GM19351 (cell line): ENCODE data around the gene LONRF2.

Experiments
- ATAC-seq: cut with Tn5 transposase; IDR thresholded peaks from one replicate; pipeline ENCODE4 v1.9.1; 2021; ENCODE audit warnings: mild to moderate bottlenecking, moderate library complexity; ENCODE audit not compliant: unreplicated experiment

Gene LONRF2

DNA sequence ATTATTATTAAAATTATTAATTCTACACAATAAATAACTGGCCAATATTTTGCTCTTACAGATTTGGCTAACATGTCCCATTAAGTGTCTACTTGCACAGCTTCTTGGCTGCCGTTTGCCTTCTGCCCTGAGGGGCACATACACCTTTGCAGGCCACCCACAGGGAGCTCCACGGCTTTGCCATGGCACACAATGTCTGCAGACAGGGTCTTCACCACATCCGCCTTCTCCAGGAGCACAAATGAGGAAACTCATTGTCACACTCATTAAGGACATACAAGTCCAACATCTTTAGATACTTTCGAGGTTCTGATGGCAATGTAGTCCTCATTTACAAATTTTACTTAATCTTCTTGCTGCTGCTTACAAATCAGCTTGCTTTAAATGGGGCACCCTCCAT lies 45.6 kb downstream of the LONRF2 start:
- ATAC-seq = no peak

DNA sequence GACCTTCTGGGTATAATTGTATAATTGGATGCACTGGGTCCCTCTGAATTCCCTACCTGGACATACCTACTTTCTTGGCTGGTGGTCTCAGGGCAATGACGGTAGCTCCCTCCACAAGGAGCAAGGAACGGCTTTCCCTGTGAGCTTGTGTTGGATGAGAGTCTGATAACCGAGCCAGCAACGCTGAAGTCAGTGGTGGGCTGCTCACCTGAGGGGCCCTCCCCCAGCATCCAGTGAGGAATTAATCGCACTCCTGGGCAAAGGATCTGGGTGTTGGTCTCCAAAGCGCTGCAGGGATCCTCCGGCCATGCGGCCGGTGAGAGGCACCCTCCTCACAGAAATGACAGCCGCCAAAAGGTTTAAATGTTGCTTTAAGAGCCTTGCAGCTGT lies 47.1 kb downstream of the LONRF2 start:
- ATAC-seq = no peak

DNA sequence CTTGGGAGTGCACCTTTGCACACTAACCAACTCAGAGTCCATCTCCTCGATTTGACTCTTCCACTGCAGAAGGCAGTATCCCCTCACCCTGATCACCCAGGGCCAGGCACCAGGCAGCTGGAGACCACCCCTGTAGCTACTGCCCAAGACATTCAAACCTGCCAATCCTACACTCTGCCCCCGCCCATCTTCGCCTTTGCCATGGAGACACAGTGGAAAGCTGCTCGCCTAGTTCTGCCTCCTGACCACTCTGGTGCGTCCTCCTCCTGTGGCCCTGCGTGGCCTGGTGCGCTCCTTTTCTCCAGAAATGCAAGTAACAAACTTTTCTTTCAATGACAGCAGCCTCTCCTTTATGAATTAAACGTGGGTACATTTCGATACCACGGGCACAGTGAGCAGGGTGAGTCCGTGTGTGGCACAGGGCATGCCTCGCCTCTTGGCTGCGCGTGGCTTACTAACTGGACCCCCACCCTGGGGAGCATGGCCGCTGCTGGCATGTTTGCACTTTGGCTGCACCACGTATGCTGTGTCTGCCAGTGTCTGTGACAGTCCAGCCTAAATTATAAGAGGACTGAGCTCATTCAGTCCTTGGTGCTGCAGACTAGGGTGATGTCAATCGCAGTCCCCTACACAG lies 47.6 kb downstream of the LONRF2 start:
- no peak for ATAC-seq

DNA sequence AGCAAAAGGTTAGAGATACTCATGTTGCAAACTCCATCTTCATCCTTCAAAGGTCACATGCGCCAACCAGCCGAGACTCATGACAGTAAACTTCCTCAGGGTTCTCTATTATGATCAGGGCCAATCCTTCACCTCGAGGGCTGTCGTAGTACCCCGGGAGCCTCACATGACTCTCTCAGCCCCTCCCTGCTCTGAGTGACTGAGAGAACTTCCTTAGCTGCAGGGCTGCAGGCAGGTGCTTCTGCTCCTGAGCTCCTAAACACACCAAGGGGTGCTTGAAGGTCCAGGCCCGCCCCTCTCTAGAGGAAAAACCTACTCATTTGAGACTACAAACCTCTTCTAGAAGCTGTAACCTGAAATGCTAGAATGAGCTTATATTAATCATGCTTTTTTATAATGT lies 48.2 kb downstream of the LONRF2 start:
- no peak for ATAC-seq

DNA sequence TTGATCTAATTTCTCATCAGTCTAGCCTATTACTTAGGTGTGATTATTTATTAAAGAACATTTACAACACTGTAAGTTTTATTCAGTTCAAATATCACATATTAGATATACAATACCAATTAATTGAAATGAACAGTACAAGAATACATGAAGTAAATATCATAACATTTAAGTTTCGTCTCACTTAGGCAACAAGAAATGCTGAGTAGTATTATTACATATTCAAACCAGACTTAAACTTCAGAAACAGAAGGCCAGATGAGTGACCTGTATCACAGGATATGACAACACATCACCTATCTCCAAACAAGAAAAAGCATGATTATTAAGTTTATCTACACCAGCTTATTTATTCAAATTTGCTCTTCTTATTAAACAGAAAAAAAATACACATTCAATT lies 48.9 kb downstream of the LONRF2 start:
- no peak for ATAC-seq

DNA sequence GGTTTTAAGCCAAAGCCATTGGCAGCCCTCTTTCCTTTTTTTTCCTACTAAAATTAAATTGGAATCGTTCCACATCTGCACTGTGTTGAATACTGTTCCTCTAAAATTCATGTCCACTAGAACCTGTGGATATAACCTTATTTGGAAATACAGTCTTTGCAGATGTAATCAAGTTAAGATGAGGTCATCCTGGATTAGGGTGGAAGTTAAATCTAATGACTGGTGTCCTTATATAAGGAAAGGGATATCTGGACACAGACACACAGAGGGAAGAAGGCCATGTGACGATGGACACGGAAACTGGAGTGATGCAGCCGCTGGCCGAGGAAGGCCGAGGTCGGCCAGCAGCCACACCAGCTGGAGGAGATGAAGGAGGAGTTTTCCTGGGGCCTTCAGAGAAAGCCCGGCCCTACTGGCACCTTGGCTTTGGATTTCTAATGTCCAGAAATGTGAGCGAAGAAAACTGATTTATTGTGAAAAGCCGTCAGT lies 49.4 kb downstream of the LONRF2 start:
- no peak for ATAC-seq

DNA sequence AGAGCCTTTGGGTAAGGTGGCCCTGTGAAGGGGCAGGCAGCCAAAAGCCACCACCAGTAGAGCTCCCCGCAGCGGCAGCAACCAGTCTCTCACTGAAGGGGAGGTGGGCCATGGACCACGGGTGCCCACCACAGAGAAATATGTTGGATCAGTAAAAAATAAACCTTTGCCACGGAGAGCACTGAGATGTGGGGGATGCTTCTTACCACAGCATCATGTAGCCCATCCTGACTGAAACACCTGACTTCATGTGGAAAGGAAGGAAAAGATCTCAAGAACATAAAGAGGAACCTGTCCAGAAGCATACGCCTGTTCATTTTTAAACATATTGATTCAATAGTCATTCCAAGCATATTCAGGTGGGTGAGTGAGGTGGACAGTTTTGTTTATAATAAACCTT lies 51.1 kb downstream of the LONRF2 start:
- ATAC-seq = no peak

DNA sequence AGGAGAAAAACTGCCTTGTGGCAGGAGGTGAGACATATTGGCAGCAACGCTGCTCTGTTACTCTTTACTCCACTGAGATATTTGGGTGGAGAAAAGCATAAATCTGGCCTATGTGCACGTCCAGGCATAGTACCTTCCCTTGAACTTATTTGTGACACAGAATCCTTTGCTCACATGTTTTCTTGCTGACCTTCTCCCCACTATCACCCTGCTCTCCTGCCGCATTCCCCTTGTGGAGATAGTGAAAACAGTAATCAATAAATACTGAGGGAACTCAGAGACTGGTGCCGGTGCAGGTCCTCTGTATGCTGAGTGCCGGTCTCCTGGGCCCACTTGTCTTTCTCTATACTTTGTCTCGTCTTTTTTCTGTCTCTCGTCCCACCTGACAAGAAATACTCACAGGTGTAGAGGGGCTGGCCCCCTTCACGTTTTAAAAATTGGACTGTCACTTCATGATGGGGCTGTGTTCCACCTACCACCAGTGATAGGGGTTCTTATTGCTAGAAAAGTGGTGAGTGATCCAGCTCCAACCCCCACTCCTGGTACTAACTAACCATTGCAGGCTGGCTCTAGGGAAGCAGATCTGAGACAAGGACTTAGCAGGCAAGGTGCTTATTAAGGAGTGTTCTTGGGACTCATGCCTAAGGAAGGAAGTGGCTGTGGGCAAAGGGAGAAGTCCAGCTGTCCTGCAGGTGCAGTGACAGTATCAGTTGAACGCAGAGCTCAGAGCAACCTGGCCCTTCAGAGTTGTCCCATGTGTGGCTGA lies 51.7 kb downstream of the LONRF2 start:
- no peak for ATAC-seq

DNA sequence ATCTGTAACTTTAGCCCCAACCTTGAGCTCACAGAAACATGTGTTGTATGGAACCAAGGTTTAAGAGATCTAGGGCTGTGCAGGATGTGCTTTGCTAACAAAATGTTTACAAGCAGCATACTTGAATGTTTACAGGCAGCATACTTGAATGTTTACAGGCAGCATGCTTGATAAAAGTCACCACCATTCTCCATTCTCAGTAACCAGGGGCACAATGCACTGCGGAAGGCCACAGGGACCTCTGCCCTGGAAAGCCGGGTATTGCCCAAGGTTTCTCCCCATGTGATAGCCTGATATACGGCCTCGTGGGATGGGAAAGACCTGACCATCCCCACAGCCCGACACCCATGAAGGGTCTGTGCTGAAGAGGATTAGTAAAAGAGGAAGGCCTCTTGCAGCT lies 52.4 kb downstream of the LONRF2 start:
- no peak for ATAC-seq

DNA sequence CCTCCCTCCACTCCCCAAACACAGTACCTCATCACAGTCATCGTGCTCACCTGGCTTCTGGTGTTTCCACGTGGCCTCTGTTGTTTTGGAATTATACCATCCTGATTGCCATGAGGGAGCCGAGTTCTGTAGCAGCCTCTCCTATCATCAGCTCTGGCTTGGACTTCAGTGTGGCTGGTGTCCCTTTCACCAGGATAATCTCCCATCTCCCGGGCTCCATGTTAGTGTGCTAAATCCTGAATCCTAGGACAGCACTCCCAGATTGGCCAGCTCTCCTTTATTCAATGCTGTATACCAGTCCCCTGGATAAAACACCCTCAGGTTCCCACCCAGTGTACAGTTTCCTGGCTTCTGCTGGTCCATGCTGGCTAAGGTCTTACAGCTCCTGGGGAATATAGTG lies 53.3 kb downstream of the LONRF2 start:
- ATAC-seq = no peak

DNA sequence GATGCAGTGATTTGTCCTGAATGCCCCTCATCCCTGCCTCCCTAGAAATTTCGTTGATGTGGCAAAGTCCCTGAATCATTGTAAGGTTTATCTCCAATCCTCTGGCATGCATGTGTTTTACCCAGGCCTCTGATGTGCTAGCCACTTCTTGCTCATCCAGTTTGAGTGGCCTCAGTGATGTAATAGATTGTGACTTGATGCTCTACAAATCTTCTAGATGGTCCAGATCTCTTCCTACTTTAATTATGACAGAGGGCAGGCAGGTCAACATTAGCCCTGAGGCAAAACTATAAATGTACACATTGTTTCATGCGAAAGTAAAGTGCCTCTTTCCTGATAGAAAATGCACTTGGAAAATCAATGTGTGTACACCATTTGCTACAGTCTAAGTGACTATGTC lies 54.5 kb downstream of the LONRF2 start:
- ATAC-seq = no peak

DNA sequence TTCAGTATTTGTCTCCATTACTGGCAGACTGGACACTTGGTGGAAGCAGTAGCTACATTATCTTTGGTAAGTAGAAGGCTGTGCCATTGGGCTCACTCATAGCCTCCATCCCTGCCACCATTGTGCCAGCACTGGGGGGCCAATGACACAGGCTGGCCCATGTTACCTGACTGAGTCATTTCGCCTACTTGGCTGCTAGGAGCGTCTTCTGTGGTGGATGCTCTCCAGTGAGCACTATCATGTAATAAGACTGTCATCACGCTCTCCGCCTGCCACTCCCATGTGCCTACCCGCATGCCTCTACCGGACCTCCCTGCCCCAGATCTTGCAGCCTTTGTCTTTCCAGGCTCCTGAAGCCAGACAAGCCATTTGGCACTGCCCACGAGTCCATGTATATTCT lies 56.2 kb downstream of the LONRF2 start:
- no peak for ATAC-seq

DNA sequence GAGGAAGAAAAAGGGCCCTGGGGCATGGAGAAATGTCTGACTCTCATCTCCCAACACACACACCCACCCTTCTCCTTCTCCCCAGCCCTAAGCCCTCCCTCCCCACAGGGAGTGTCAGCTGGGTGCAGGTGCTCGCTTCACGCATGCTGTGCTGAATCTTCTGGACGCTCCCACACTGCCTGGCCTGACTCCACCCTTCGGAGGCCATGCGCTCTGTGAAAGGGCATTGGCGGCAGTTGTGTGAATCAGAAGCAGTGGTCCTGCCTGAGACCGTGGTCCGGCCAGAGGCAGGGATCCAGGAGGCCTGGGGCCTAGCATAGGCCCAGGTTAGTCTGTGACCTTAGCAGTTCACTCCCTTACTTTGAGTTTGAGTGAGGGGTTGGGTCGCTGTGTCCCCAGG lies 57.1 kb downstream of the LONRF2 start:
- ATAC-seq = no peak

DNA sequence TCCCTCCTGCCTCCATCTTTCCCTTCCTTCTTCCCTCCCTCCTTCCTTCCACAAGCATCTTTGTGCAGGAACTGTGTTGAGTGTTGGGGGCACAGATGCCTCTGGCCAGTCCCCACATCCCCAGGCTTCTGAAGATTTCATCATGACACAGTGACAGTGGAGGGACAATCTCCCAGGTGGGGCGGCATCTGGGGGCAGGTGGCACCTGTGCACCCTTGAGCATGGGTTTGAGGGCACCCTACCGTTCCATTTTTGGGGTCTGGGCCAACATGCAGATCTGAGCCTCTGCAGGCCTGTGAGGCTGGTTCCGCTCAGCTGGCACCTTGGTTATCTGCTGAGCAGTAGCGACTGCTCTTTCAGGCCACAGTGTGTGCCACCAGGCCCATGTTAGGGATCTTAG lies 57.6 kb downstream of the LONRF2 start:
- no peak for ATAC-seq

DNA sequence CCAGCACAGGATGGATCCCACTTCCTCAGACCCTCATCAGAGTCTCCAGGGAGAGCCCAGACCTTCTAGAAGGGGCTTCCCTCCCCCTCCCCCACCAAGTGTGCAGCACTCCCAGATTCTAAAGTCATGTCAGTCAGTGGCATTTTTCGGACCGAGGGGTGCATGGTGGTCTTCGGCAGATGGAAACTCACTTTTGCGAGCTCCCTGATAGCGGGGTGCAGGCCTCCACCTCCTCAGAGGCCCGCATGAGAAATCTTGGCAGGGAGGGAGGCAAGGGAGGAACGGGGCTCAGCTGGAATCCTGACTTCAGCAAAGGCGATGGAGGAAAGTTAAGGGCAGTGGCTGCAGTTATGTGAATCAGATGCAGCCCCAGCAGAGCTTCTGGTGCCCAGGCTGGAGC lies 58.2 kb downstream of the LONRF2 start:
- no peak for ATAC-seq

DNA sequence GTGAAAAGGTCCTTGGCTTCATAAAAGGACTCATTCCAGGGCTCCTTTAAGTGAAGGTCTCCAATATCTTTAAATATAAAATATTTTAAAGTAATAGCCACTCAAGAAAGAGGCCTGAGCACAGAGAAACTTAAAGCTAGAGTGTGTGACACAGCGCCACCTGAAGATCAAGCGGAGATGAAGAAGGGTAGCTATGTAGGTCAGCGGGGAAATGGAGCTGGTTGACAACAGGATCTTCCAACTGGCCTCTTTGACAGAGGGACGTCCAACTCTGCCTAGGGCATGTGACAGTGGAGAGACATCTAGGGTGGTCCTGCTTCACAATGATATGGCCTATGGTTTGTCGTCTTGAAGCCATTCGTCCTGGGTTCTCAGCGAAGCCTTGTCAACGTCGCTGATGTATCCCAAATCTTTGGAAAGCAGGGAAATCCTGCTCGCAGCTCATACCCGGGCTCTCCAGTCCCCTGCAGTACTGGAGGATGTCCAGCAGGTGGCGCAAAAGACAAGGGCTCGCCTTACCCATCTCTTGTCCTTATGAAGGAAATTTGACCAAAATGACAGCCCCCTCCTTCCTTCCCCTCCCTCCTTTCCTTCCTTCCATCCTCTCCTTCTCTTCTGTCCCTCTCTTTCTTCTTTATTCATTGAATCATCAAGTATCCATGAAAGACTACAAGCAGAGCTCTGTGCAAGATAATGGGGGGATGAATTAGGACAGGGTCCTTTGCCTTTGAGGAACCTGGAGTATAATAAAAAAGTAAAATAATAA lies 59.6 kb downstream of the LONRF2 start:
- ATAC-seq = peak; percentile 42

DNA sequence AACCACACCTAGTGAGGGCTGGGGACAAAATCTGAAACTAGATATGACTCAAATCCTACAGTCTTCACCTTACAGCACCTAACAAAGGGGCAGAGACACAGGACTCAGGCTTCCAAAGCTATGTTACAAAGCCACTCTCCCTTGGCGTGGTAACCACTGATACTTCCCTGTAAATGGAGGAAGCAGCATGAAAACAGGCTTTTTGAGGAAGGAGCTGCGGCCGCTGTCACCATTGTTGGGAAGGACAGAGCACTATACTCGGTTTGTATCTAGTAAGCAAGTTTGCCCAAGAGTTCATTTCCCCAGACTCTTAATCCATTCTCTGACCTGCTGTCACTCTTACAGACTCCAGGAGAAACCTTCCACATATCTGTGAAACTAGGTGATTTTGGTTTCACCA lies 60.3 kb downstream of the LONRF2 start:
- ATAC-seq = no peak

DNA sequence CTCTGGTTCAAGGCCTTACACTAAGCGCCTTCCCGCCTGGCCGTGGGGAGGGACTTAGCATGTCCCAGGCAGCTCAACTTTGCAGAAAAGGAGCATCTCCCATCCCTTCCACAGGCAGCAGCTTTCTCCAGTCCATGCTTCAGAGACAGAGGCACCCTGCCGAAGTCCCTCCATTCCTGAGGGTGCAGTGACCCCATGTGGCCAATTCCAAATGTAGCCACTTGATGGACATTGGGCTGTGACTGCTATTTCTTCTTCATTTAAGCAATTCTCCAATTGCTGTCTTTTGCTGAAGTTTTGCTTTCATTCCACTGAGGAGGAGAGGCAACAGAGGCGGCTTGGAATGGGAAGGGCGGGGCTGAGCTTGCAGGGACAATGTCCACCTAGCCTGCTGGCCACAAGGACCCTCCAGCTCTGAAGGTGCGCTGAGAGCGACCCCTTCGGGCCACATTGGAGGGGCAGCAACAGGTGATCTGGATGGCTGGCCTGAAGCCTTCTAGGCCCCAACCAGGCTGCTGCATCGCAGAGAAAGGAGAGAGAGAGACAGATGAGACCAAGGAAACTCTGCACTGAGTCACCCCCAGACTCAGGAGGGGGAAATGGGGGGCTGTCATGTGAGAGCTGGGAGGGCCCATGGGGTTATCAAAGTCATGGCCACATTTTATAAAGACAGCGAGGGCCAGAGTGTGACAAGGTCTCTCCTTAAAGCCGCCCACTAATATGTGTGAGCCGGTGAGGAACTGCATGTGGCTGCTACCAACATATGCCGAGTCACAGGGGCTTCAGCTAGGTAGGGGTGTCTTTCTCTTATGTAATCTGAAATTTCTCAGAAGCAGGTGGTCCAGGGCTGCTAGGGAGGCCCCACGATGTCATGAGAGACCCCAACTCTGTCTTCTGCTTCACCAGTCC lies 61.3 kb downstream of the LONRF2 start:
- ATAC-seq = peak; percentile 63

DNA sequence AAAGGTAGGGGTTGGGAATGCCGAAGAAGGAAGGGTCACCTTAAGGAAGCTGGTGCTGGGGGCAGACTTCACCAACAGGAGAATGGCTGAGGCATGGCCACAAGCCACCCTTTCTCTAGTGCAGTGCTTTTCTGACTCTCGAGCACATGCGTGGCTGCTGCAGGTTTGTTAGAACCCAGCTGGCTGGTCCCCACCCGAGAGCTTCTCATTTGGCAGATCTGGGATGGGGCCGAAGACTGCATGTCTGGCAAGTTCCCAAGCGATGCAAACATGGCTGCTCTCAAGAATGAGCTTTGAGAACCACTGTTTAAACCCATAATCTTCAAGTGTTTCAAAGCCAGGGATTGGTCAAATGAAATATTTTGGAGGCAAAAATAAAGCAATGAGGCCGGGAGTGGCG lies 63.2 kb downstream of the LONRF2 start:
- ATAC-seq = no peak

DNA sequence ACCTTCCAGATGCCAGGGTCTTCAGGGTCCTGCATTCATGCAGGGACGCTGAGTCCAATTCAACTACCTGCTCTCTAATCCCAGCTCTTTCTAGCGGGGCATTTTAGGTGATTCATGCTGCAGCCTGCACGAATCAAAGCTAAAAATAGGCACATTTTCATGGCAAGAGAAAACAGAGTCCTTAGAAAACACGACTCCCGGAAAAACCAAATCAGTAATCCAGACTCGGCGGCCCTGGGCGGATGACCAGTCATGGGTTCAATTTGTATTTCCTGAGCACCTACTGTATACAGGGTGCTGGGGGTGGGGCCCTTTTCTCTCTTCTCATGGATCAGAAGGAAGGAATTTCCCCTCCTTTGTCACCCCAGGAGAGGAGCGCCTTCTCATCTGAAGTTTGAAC lies 64.4 kb downstream of the LONRF2 start:
- ATAC-seq = no peak

DNA sequence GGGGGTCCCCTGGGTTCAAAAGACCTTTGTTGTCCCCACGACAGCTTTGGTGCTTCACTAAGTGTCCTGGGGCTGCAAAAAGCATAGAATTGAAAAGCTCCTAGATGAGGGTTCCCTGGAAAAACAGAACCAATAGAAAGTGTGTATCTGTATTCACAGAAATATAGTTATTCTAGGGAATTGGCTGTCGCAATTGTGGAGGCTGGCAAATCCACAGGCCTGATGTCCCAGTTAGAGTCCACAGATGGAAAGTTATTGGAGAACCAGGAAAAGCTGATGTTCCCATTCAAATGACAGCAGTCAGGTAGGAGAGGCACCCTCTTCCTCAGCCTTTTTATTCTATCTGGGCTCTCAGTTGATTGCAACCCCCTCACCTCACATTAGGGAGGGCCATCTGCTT lies 65.5 kb downstream of the LONRF2 start:
- no peak for ATAC-seq
